NCI-H446 (cell line): ENCODE measurements around the gene ERC2.

Experiments used
- DNase-seq, 2 experiments: peaks; one replicate each; lab custom pipeline; 2025; lab: John Stamatoyannopoulos, UW

ERC2 gene

DNA sequence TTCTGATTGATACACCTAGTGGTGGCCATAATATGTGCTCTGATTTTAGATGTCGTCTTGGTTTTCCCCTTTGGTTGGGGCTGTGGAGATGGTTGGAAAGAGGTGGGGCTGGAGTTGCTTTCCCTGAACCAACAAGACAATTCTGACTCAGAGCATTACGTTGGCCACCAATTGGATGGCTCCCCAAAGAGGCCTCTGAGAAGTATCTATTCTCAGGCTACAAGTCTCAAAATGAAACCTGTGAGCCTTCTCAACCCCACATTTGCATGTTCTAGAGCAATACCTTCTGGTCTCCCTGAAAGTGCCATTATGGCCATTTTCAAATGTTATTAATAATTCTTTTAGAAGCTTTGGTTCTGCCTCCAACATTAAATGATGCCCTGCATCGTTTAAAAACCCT, 792.8 kb downstream of the ERC2 start:
- DNase-seq = no peak

GRCh38 chr3:55673764-55674163, 794.5 kb downstream of the ERC2 start:
- no peak for DNase-seq

GRCh38 chr3:55669133-55669532, 799.1 kb downstream of the ERC2 start:
- no peak for DNase-seq

- DNase-seq = no peak
Observed at GRCh38 chr3:55668359-55668758, 799.9 kb downstream of the ERC2 start.

- DNase-seq = no peak
Observed at GRCh38 chr3:55664387-55664786, 803.9 kb downstream of the ERC2 start.

- DNase-seq = no peak
Observed at GRCh38 chr3:55662683-55663082, 805.6 kb downstream of the ERC2 start.

- no peak for DNase-seq
Observed at GRCh38 chr3:55661571-55661970, 806.7 kb downstream of the ERC2 start.

DNA sequence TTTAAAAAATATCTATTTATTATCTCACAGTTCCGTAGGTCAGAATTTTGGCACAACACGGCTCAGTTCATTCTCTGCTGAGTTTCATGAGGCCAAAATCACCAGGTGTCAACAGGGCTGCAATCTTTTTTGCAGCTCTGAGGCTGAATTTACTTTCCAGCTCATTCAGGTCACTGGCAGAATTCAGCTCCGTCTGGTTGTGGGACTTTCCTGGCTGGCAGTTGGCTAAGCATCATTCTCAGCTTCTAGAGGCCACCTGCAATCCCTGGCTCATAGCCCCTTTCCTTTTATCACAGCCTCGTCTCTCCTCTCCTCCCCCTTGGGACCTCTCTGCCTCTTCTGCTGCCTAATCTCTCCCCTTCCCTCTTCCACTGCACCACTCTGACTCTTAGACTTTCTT, 807.1 kb downstream of the ERC2 start:
- DNase-seq = peak in 1 of 2 experiments; percentile 28

DNA sequence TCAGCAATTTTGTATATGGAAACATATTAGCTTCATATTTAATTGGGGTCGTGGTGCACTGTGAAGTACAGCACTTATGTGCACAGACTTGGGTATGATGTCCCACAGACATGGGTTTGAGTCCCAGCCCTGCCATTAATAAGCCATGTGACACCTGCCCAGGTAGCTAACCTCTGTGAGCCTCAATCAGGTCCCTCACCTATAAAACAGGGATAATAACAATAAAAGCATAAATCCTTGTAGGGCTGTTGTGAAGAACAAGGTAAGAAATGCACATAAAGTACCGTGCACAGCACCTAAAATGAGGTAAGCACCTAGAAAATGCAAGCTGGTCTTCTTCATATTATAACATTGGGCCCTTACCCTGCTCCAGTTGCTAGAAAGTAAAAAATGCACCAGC, 807.6 kb downstream of the ERC2 start:
- DNase-seq = no peak

- no peak for DNase-seq
Observed at GRCh38 chr3:55659701-55660100, 808.6 kb downstream of the ERC2 start.

GRCh38 chr3:55658690-55659562, 809.3 kb downstream of the ERC2 start:
- DNase-seq = no peak

- no peak for DNase-seq
Observed at GRCh38 chr3:55658270-55658669, 810.0 kb downstream of the ERC2 start.

GRCh38 chr3:55655544-55655943, 812.7 kb downstream of the ERC2 start:
- DNase-seq = no peak

GRCh38 chr3:55654123-55654760, 814.0 kb downstream of the ERC2 start:
- no peak for DNase-seq

DNA sequence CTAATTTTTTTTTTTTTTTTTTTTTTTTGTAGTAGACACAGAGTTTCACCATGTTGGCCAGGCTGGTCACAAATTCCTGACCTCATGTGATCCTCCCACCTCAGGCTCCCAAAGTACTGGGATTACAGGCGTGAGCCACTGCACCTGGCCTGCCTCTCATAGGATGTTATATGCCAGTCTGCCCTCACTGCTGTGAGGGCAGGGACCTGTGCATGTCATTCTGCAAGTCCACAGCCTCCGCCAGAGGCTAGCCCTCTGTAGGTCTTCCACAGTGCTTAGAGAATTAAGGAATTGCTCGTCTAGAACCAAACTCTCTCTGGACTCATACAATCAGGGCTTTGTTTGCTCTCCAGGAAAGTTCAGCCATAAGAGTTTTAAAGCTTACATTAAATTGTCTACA, 817.3 kb downstream of the ERC2 start:
- DNase-seq = no peak

GRCh38 chr3:55650011-55650410, 818.3 kb downstream of the ERC2 start:
- no peak for DNase-seq

DNA sequence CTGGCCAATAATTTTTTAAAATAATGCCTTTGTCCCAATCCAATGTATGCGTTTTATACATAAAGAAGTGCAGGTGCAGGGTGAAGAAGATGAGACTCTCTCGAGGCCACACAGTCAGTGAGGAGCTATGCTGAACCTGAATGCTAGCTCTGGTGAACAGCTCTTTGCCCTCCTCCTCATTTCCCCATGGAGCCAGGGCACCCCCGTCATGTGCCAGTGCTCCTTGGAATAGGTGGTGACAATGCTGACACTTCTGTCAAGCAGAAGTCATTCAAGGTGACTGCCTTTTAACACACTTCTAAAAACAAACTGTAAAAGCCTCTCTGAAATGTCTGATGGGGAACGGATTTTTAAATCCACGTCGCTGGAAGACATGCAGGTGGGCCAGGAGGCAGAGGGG, 818.7 kb downstream of the ERC2 start:
- no peak for DNase-seq

DNA sequence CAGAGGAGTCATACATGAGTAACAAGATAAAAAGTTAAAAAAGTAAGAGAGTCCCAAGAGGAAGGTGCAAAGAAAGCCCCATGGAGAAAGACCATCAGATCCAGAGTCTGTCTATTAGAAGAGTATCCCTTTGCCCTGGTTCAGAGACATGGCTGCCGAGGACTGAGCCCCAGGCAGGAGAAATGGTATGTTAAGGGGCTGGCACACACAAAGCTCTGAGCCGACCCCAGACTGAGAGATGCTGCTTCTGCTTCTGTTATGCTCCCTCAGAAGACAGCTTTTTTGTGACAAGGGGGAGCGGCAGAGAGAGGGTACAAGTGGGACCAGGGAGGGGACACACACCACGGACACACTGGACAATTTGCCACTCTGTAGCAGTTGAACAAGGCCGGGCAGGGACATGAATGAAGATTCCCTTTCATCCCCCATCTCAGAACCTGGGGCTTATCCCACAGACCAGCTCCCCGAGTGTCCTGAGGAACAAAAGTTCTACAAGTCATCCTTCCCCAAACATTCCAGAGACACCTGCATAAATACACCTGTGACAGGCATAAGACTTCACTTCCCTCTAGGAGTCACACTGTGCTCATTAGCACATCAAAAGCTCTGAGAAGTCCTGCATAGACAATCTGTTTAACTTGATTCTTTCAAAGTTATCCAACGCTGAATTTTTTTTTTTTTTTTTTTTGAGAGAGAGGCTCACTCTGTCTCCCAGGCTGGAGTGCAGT, 819.5 kb downstream of the ERC2 start:
- no peak for DNase-seq

DNA sequence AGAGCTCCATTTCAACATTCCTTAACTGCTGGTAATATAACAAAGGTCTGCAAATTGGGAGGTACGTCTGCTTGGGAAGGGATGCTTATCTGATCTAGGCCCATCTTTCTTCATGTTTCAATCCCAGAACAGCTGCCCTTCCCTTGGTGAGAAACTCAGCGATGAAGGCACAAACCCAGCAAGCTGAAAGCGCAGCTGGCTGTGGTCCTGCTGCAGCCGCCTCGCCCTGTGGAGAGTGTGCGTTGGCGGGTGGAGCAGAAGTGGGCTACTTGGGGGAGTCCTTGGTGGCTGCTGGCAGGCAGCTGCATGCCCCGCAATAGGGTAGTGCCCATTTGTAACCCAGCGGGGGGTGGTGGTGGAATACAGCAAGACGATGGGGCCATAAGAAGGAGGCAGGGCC, 820.6 kb downstream of the ERC2 start:
- DNase-seq = no peak

DNA sequence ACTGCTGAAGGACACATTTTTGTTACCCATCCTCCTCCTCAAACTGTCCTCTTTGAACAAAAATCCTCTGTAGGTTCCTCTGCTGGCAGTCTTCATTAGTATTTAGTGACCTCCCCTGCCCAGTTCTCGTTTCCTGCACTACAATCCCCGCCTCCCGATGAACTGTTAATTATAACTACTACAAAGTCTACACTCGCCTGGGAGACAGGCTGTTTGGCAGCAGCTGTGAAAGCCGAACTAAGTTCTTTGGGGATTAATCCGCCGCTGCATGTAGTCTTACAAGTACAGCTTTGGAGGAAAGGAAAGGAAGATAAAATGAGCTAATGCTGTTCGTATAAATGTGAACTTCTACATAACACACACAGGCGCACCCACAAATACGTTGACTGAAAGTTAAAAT, 821.2 kb downstream of the ERC2 start:
- no peak for DNase-seq

- no peak for DNase-seq
Observed at GRCh38 chr3:55646121-55646520, 822.1 kb downstream of the ERC2 start.

- no peak for DNase-seq
Observed at GRCh38 chr3:55645422-55645821, 822.8 kb downstream of the ERC2 start.

- DNase-seq = no peak
Observed at GRCh38 chr3:55643283-55643682, 825.0 kb downstream of the ERC2 start.
